ENCODE results near the gene AGRP.
"Not testable (repeated sequence)": the region's sequence is repeated elsewhere in the genome, so short reads cannot be mapped to it uniquely, and the experiment has no call there.

AGRP gene, protein sequence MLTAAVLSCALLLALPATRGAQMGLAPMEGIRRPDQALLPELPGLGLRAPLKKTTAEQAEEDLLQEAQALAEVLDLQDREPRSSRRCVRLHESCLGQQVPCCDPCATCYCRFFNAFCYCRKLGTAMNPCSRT

DNA sequence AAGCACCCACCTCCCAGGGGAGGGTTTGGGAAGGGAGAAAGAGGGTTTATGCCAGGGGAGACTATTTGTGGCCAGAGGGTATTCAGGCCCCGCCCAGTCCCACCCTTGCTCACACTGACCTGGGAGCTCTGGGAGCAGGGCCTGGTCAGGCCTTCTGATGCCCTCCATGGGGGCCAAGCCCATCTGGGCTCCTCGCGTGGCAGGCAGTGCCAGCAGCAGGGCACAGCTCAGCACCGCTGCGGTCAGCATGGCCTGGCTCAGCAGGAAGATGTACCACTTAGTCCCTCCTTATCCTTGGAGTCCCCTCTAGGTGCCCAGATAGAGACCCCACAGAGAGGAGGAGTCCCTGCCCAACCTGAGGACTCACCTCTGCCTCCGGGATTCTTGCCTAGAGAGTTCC lies at the start of gene AGRP:
Gene AGRP, minus strand, starts transcription at position 398 of the 400 bp plus-strand sequence. Its CDS starts 149 bp downstream, at position 249.
- no peak within 1 kb of the TSS for H3K4me3 ChIP-seq (ENCODE audit: low read depth, low read length)

DNA sequence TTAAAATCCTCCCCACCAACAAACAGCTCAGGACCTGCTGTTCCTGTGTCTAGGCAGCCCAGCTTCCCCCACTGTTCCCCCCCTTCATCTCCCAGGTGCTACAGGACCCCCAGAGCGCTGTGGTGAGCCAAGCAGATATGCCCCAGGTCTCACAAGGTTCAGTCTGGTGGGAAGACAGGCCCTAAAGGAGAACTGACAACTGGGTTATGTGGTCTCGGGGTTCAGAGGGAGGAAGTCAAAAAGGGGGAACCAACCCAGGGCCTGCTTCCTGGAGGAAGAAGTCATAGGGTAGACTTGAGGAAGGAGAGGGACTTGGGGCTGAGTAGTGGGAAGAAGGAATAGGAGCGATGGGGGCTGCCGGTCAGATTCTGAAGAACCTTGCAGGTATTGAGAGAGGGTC lies 47.9 kb upstream of the AGRP start:
- H3K4me3 ChIP-seq (ENCODE audit: low read depth, low read length), result no peak overlapping the region
- no peak for DNase-seq (ENCODE audit: low read depth)

More for the DNA sequence above, at the start of gene AGRP:
- no peak for DNase-seq (ENCODE audit: low read depth)

DNA sequence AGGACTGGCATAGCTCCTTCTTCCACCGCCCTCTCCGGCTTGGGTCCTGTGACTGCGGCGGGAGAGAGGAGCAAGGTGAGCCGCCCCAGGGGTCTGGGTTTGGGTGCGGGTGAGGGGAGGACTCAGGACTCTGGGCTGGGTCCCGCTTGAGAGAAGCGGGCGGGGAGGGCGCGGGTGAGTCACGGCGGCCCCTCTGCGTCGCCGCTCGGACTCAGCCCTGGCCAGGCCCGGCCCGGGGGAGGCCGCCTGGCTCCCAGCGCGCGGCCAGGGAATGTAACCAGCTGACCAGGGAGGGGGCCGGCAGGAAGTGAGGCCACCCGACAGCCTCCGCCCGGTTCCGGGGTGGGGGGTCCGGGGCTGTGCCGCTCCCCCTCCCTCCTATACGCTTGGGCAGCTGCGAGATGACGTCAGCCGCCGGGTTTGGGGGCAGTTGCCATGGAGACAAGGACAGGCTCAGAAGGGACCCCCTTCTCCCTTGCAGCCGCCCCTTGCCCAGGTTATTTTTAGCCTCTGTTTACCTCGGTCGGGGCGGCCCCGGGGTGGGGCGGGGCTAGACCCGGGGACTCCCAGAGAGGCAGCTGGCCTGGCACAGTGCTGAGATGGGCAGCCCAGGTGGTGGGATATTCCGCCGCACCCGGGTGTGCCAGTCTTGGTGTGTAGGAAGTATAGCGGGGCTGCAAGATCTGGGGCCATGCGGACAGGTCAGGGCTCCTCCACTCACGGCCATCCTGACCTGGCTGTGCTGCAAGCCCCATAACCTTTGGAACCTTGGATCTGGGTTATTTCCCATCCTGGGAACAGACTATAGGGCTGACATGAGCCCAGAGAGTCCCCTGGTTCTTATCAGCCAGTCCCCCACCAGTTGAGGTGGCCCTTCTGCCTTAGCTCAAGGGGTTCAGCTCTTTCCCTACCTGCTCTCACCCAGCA lies 46.9 kb upstream of the AGRP start:
- H3K4me3 ChIP-seq (ENCODE audit: low read depth, low read length), result peak overlapping the region; percentile 85
- DNase-seq (ENCODE audit: low read depth), result peak; percentile 22

DNA sequence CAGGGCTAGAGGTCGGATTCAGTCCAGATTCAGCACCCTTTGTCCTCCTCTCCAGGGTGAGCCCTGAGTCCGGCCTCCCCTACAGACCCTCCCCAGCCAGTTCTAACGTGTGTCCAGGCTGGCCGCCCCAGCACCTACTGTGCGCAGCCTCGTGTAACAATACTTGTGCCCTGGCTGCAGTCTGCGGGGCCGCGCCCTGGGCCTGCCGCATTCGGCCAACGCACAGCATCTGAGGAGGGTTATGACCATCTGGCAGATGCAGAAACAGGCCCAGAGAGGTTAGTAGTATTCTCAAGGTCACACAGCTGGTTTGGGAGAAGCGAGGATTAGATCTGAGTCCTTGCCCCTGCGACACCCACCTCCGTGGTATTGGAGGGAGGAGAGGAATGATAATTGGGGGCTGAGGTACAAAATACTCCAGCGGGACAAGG lies 46.2 kb upstream of the AGRP start:
- H3K4me3 ChIP-seq (ENCODE audit: low read depth, low read length), result peak overlapping the region; percentile 85
- no peak for DNase-seq (ENCODE audit: low read depth)

DNA sequence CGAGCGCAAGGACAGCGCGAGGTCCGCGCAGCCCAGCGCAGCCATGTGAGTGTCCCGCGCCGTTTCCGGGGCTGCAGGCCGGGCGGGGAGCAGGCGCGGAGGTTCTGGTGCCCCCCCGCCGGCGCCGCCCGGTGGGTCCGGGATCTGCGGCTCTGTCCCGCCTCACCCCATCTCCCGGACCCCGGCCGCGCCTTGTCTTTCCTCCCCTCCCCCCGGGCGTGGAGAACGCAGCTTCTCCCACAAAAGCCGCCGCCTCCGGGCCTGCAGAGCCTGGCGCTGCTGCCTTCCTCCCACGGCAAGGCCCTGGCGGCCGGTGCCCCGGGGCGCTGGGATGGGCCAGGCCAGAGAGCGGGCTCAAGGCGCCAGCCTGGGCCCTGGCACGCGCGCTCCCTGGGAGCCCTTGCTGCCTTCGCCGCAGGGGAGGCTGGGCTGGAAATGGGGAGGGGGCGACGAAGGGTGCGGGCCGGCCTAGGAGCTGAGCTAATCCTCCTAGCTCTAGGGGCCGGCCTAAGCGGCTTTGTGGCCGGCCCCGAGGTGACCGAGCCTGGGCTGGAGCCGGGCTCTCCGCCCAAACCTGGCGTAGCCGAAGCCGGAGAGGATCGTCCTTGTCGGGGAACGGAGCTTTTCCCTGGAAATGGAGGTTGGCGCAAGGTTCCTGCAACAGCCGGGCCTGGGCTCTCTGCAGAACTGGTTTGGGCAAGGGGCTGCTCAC lies 45.7 kb upstream of the AGRP start:
- no peak for DNase-seq (ENCODE audit: low read depth)
- H3K4me3 ChIP-seq (ENCODE audit: low read depth, low read length), result peak overlapping the region; percentile 85

DNA sequence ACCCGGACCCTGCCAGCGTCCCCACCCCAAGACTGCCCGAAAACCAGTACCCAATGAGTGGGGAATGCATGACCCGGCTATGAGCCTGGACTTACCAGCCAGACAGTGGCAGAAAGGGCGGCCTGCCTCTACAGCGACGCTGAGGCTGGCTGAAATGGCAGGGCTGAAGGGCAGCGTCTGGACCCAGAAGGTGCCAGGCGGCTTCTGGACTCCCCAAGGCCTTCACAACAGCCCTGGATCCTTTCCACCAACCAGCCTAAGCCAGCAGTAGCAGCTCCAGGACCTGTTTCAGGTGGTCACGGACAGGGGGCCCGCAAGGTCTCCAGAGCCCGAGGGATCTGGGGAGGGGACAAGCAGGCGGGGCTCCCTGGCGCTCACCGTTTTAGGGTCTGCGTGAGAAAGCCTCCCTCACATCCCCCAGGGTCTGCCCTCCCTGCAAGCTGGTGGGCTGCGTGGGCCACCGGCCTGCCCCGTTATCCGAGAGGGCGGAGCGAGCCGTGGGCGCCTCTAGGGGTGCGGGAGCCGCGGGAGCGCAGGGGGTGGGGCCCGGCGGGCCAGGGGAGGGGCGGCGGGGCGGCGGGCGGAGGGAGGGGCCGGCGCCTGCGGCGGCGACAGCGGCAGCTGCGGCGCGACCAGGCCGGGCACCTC lies 45.0 kb upstream of the AGRP start, which contains the start of gene RIPOR1:
Gene RIPOR1, plus strand, starts transcription at position 608 of the 648 bp plus-strand sequence. CDS start 9,618 bp downstream, outside the sequence.
- H3K4me3 ChIP-seq (ENCODE audit: low read depth, low read length), result peak within 1 kb of the TSS; percentile 85
- no peak for DNase-seq (ENCODE audit: low read depth)

DNA sequence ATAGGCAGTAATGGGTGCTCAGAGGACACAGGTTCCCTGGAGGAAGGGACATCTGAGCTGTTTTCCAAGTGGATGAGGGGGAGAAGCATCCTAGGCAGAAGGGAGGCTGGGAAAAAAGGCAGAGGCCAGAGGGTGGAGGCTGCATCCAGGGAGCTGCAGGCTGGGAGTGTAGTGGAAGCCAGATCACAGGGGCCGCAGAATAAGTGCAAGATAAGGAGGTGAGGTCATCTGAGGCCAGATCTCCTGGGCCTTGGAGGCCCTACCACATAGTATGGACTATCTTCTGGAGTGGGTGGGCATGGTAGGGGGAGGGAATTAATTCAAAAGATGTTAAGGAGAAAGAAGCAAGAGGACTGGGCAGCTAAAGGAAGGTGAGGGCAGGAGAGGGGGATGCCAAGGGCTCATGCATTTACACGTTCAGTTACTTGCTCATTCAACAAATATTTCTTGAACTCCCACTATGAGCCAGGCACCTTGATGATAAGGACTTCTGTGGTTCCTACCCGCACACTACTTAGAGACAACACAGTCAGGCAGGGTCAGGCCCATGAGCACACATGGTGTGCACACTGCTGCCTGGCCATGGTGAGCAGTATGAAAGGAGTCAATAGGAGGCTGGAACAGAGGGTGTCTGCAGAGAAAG lies 42.9 kb upstream of the AGRP start:
- no peak for DNase-seq (ENCODE audit: low read depth)
- H3K4me3 ChIP-seq (ENCODE audit: low read depth, low read length), result no peak overlapping the region

DNA sequence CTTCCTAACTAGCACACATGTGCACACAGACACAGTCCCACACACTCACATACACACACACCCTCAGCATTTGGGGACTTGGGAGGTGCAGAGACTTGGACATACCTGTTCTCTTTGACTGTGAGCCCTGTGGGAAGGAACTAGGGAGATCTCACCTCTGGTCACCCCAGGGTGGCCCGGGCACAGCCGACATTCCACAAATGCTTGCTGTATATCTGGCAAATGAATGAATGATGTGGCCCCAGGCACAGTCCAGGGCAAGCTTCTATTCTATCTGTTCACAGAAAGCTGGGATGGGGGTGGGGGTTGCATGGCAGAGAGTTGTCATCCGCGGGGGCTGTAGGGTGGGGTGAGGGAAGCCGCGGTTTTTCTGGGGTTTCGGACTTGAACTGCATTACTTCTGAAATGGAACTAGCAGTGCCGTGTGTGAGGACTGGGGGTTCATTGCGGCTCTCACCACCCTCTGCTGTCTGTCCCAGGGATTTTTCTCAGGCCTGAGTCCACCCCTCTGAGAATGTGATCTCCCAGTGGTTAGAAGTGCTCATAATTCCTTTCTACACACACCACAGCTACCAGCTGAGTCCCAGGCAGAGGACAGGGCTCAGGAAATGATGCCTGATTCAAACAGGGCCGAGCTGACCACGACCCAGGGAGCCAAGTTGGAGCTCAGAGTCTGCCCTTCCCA lies 42.0 kb upstream of the AGRP start:
- DNase-seq (ENCODE audit: low read depth), result no peak
- no peak overlapping the region for H3K4me3 ChIP-seq (ENCODE audit: low read depth, low read length)

DNA sequence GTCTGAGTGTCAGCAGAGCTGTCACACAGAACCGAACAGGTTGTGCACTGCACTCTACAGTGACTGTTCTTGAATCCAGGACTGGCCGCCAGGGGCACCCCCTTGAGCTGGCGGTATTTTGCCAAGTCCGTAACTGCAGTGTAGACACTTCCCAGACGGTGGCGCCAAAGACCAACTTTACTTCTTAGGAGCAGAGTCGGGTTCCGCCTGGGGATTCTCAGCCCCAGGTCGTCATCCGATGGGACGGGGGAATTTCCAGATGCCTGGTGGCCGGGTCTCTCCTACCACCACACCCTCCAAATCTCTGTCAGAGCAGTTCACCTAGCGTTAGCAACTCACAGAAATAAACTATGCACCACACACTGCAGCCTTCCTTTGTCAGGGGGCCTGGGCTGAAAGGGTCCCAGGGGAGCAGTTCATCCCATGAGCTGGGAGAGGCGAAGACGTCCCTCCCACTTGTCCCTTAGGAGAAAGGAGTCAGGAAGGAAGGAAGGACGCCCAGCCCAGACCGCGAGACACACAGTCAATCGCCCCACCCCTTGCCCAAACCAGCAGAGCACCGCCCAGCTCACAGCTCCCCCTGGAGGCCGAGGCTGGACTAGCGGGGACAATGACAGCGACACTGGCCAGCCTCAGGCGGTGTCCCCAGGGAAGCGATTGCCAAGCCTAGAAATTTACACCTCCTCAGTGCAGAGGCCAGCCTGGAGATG lies 37.9 kb upstream of the AGRP start:
- peak; percentile 72 for DNase-seq (ENCODE audit: low read depth)
- H3K4me3 ChIP-seq (ENCODE audit: low read depth, low read length), result peak overlapping the region; percentile 62

DNA sequence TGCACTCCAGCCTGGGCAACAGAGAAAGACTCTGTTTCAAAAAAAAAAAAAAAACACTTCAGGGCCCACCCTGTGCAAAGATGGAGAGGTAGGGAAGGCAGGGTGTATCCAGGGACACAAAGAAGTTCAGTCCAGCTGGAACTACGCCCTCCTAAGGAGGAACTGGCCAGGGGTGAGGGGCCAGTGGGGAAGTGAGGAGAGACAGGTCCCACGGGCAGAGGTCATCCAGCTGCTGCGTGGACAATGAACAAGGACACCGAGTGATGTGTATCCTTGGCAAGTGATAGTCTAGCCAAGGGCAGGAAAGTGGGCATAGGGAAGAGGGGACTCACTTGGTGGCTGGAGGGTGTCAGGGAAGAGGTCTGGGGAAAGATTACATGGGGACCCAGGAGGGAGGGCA lies 35.9 kb upstream of the AGRP start:
- DNase-seq (ENCODE audit: low read depth), result no peak
- H3K4me3 ChIP-seq (ENCODE audit: low read depth, low read length), result no peak overlapping the region

DNA sequence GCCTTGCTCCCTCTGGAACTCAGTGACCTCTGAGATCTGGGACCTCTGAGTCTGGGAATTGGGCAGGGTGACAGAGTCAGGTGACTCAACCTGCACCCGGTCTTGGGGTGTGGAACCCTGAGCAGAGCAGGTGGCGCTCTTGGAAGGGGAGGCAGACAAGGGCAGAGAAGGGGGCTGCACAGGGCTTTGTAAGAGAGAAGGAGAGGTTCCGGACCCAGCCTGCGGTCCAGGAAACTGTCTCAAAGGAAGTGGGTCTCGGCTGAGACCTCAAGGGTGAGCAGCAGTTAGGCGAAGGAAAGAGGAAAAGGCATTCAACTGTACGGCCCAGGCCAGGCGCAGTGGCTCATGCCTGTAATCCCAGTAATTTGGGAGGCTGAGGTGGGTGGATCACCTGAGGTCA lies 35.3 kb upstream of the AGRP start:
- H3K4me3 ChIP-seq (ENCODE audit: low read depth, low read length), result no peak overlapping the region

DNA sequence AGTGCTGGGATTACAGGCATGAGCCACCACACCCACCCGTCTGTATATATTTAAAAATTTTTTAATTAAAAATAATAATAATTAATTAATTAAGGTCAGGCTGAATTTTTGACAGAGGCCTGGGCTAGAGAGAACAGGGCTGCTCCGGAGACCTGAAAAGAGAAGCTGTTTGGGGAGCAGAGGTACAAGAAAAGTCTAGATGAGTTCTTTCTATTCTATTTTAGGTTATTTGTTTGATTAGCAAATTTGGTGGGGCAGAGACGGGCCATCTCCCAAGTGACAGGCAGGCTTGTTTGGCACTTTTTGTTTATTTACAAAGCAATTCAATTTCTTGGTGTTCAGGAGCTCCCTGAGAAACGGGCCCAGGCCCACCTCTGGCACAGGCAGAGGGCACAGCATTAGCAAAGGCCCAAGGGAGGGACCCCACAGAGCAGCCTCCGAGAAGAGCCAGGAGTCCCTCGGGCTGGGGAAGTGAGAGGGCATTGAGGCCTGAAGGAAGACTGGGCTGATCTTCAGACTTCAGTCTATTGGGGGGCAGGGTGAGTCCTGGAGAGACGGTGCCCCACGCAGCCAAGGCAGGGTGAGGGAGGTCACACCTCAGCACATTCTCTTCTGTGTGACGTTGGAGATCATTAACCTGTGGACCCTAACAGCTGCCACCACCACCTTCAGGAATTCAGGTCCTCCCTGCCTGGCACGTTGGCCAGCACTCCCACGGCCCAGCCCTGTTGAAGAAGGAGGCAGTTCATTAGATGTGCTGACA lies 34.5 kb upstream of the AGRP start:
- H3K4me3 ChIP-seq (ENCODE audit: low read depth, low read length), result no peak overlapping the region
- no peak for DNase-seq (ENCODE audit: low read depth)

More for the DNA sequence above, 35.3 kb upstream of the AGRP start:
- DNase-seq (ENCODE audit: low read depth), result no peak

DNA sequence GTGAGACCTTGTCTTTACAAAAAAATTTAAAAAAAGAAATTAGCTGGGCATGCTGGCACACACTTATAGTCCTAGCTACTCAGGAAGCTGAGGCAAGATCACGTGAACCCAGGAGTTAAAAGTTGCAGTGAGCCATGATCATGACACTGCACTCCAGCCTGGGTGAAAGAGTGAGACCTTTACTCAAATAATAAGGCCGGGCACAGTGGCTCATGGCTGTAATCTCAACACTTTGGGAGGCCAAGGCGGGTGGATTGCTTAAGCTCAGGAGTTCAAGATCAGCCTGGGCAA lies 33.8 kb upstream of the AGRP start:
- no peak overlapping the region for H3K4me3 ChIP-seq (ENCODE audit: low read depth, low read length)
- no peak for DNase-seq (ENCODE audit: low read depth)

DNA sequence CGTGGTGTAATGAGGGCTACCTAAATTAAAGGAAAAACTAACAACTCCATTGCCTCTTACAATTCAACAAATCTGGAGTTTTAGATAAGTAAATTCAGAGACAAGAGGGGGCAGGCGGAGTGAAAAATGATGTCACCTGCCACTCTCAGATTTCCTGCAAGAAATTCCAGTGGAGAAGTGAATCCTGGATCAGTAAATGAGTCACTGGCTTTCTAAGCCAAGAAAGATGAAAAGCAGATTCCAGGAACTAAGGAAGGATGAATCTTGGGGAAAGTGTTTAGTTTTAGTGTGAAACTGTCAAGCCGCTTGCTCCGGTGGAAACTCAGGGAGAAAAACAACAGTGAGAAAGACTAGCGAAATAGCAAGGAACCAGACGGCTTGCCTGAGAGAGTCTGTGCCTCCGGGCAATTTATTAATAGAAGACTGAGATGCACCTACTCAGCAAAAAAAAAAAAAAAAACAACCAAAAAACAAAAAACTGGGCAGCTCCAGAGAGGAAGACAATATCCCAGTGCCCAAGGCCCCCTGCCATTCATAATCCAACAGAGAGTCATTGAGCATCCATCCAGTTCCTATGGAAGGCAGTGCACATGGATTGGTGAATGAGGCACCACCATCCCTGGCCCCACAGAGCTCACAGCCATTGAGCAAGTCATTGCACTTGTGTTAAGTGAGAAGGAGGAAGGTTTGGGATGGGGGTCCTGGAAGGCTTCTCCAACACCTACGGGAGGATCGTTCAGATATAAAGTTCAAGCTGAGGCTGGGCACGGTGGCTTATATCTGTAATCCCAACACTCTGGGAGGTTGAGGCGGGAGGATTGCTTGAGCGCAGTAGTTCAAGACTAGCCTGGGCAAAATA lies 33.2 kb upstream of the AGRP start:
- no peak for DNase-seq (ENCODE audit: low read depth)
- no peak overlapping the region for H3K4me3 ChIP-seq (ENCODE audit: low read depth, low read length)

DNA sequence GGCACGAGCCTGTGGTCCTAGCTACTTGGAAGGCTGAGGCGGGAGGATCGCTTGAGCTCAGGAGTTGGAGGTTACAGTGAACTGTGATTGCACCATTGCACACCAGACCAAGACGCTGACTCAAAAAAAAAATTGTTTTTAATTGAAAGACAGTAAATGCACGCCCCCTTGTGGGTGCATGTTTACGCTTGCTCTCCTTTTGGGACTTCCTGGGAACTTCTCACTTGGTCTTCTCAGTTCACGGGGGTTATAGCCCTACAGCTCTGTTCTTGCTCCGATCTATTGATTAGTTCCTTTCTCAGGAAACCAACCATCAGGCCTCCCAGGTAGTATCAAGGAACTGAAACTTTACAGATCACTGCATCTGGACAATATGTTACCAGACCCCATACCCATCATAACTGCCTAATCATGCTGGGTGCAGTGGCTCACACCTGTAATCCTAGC lies 31.1 kb upstream of the AGRP start:
- peak; percentile 40 for DNase-seq (ENCODE audit: low read depth)
- H3K4me3 ChIP-seq (ENCODE audit: low read depth, low read length), result no peak overlapping the region

DNA sequence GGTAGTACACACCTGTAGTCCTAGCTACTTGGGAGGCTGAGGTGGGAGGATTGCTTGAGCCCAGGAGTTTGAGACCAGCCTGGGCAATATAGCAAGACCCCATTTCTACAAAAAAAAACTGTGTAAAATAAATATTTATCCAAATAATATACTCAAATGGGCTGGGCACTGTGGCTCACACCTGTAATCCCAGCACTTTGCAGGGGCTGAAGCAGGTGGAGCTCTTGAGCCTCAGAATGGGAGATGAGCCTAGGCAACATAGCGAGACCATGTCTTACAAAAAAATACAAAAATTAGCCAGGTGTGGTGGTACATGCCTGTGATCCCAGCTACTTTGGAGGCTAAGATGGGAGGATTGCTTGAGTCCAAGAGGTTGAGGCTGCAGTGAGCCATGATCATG lies 30.5 kb upstream of the AGRP start:
- H3K4me3 ChIP-seq (ENCODE audit: low read depth, low read length); DNase-seq (ENCODE audit: low read depth): not testable (repeated sequence)

DNA sequence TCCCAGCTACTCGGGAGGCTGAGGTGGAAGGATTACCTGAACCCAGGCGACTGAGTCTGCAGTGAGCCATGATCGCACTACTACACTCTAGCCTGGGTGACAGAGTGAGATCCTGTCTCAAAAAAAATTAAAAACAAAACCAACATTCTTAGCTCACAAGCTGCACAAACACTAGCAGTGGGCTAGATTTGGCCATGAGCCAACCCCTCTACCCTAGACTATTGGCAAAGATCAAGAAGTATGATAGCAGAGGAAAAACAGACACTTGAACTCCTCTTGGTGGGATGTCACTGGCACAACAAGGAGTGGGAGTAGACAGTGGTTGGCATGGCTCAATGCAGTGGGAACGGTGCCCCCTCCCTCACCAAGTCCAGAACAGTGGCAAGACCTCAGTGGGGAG lies 25.7 kb upstream of the AGRP start:
- no peak overlapping the region for H3K4me3 ChIP-seq (ENCODE audit: low read depth, low read length)
- DNase-seq (ENCODE audit: low read depth), result no peak

All from skeletal muscle cell (primary cell).